NCI-H2196 (cell line): ENCODE measurements around the gene UBTF.

ENCODE experiments used
- DNase-seq: peaks from one replicate; lab custom pipeline; 2025; ENCODE audit not compliant: unreplicated experiment; lab: John Stamatoyannopoulos, UW

The UBTF gene

GRCh38 chr17:44170499-44171201 lies 48.8 kb downstream of the UBTF start, which contains the start of gene ASB16:
TSS of gene ASB16 (plus strand) at chr17:44170704. CDS start at chr17:44170790, 86 bp downstream.
- peak; percentile 41 for DNase-seq

GRCh38 chr17:44170135-44170498 lies 49.4 kb downstream of the UBTF start:
- no peak for DNase-seq

- no peak for DNase-seq
Observed at GRCh38 chr17:44167181-44167861, 52.2 kb downstream of the UBTF start.

- DNase-seq = no peak
Observed at GRCh38 chr17:44164476-44164875, 55.0 kb downstream of the UBTF start.

- DNase-seq = no peak
Observed at GRCh38 chr17:44159519-44160210, 59.8 kb downstream of the UBTF start.

GRCh38 chr17:44155488-44155887 lies 64.0 kb downstream of the UBTF start:
- peak; percentile 41 for DNase-seq
